SK-MEL-5 (cell line): ENCODE measurements around the gene DYRK1B. TPM values are rescaled to one million over a fixed set of nuclear protein-coding genes. Genes with fewer than 3 reads are reported as not detected.
"Not testable (repeated sequence)": the region's sequence is repeated elsewhere in the genome, so short reads cannot be mapped to it uniquely, and the experiment has no call there.

ENCODE experiments used
- DNase-seq: peaks from one replicate; pipeline ENCODE4 v3.0.0-alpha.2; 2016; ENCODE audit warnings: low read depth, low spot score
- in situ Hi-C: cut with HindIII; loops from 2 replicates; pipeline ENCODE4 v1.10.0; 2016; ENCODE audit warnings: low sequenced_read_pairs, high pct_unique_total_duplicates, low pct_unique_long_range_greater_than_20kb
- total RNA-seq: library from RNA; depleted of rRNA; stranded (reverse); fragments of >200 nt; shearing (Covaris generic); gene quantifications from 2 replicates; pipeline ENCODE4 v1.2.3, GENCODE V29; 2014

DYRK1B gene
- total RNA-seq, 1 experiment from 2014 or later: 7.6 TPM

DNA sequence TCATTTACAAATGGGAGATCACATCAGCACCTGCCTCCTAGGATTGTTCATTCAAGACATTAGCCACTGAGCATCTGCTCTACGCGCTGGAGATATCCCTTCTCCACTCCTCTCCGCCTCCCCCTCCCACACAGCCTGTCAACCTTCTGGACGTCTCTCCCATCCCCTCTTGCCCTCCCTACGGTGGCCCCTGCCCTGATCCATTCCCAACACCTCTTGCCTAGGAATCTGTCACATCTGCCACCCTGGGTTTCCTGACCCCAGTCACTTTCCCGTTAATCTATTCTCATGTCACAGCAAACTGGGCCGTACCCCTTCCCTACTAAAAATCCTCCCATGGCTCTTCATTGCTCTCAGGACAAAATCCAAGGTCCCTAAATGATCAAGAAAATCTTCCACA lies 10.3 kb downstream of the DYRK1B start:
- no peak for DNase-seq

DNA sequence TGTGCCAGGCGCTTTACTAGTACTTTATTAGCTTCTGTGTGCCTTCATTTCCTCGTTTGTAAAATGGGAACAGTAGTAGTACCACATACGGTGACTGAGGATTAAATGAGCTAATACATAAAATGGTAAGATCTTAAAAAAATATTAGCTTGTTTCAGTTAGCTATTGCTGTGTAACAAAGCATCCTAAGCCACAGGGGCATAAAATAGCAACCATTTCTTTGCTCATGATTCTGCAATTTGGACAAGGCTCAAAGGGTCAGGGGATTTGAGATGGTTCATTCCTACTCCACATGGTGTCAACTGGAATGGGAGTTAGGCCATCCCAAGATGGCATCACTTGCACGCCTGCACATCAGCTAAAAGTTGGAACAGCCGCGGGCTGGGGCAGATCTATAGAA lies 13.3 kb downstream of the DYRK1B start:
- in situ Hi-C loops: no loop called here
- no peak for DNase-seq

More for the DNA sequence above, 10.3 kb downstream of the DYRK1B start:
- in situ Hi-C loops: no loop called here

DNA sequence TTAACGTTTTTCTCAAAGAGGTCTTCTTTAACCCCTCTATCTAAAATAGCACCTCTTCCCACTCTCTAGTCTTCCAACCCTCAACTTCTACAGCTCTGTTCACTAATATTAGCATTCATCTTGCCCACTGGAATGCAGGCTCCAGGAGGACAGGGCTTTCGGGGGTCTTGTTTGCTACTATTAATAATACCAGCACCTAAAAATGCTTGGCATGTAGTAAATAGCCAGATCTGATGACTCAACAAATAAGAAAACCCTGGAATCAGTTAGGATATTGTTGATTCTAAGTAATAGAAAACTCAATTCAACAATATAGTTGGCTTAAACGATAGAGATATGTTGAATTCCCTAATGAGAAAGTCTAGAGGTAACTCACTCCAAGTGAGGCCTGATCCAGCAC lies 14.2 kb downstream of the DYRK1B start:
- in situ Hi-C loops: no loop called here
- DNase-seq: no peak

DNA sequence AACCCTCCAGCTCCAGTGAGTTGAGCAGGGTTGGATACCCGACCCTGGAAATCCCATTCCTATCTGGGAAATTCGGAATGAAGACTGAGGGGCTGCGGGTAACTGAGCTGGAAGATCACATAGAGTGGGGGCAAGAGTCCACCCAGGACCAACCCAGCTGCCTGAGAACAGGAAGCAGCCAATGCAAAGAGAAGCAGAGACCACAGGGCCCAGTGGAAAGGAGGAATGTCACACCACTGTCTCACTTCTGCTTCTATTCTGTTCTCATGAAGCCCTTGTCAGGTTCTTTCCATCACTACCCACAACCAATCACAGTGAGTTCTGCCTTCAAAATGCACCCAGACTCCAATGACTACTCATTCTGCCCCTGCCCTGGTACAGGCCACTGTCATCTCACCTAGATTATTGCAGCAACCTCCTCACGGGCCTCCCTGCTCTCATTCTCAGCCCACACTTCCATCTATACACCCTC lies 15.3 kb downstream of the DYRK1B start:
- no peak for DNase-seq
- in situ Hi-C loops: no loop called here

DNA sequence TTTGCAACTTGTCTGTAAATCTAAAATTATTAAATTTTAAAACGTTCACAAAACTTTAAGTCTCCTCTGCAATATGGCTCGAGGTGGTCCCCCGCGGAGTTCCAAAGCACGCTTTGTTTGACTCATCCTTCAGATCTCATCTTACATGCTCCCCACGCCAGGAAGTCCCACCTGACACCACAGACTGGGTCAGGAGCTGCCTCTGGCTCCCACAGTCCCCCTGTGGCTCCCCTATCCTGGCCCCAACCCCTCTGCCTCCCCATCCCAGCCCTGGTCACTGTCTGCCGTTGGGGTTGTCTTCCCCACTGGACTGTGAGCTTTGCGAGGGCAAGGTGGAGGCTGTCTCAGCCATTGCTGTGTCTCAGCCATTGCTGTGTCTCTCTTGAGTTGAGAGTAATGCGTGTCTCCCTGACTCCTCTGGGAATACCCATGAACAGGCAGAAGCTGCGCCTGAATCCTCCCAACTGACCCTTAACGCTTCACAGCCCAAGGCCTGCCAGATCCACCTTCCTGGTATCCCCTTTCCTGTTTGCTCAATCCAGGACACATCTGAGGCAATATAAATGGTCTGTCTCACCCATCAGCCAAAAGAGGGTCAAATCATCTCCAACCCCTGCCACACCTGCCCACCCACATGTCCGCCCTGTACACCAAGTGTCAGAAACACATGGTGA lies 15.9 kb downstream of the DYRK1B start:
- no peak for DNase-seq
- in situ Hi-C loops: no loop called here

DNA sequence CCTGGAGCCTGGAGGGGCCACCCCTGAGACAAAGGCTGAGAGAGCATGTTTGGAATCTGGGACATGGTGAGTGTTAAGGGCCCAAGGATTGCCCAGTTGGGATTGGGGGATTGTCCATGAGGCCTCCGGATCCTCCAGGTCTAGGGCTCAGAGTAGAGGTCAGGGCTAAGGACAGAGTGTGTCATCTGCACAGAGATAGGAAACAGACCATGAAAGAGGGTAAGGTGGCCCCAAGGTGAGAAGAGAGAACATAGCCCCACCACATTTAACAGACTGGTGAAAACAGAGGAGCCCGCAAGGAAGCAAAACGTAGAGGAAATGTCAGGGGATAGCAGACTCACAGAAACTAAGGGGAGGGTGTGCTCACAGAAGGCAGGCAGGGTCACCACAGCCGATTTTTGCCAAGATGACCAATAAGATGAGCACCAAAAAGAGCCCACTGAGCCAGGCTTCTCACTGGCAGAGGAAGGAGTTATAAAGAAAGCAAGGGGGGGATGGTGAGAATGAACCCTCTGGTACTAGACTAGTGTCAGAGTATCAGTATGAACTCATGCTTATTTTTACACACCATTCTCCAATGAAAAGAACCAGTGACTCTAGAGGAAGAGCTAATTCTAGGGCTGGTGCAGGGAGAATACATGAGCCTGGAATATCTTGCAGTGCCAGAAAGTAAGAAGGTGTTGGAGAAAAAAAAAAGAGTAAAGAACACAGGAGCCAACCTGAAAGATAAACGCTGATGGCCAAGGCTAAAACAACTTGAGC lies 17.5 kb downstream of the DYRK1B start:
- in situ Hi-C loops: no loop called here
- no peak for DNase-seq

DNA sequence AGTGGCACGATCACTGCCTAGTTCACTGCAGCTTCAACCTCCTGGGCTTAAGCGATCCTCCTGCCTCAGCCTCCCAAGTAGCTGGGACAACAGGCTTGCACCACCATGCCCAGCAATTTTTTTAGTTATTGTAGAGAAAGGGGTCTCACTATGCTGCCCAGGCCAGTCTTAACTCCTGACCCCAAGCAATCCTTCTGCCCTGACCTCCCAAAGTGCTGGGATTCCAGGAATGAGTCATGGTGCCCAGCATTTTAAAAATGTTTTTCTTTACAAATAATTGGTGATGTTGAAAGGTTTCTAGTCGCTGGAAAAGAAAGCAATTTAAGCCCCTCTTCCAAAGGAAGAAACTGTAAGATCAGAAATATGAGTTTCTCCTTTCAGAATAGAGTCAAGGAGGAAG lies 19.4 kb downstream of the DYRK1B start:
- in situ Hi-C loops: no loop called here
- DNase-seq: no peak

DNA sequence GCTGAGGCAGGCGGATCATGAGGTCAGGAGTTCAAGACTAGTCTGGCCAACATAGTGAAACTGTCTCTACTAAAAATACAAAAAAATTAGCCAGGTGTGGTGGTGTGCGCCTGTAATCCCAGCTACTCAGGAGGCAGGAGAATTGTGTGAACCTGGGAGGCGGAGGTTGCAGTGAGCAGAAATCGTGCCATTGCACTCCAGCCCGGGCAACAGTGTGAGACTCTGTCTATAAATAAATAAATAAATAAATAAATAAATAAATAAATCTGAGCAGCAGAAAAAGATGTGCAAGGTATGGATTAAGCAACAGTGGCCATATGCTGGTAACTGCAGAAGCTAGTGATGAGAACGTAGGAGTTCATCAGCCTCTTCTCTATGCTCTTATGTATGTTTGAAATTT lies 19.9 kb downstream of the DYRK1B start:
- in situ Hi-C loops: not testable (repeated sequence)

DNA sequence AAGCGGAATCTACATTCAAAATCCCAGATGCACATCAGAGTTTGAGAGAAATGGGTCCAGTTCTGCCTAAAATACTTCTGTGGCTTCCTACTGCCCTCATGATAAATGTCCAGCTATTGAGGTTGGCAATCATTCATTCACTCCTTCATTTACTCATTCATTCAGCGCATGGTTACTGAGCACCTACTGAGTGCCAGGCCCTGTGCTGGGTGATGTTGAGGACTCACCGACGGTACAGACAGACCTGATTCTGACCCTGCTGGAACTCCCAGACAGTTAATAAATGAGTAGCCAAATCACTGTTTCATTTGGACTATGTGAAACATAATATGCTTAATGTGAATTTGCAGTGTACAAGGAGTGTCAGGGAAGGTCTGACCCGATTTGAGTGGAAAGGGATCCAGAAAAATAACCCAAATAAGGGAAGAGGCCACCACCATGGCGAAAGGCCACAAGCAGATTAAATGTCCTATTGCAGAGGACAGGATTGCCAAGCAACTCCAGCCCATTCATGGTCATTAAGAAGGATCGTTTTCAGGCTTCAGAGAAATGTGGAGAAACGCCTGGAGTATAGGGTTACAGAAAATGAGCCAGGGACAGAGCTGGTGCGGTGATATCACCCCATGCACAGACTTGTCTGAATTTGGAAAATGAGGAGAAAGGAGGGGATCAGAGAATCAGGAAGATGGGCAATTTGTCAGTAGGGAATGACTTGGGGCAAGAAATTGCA lies 20.5 kb downstream of the DYRK1B start:
- in situ Hi-C loops: no loop called here
- no peak for DNase-seq

More for the DNA sequence above, 19.9 kb downstream of the DYRK1B start:
- not testable (repeated sequence) for DNase-seq

DNA sequence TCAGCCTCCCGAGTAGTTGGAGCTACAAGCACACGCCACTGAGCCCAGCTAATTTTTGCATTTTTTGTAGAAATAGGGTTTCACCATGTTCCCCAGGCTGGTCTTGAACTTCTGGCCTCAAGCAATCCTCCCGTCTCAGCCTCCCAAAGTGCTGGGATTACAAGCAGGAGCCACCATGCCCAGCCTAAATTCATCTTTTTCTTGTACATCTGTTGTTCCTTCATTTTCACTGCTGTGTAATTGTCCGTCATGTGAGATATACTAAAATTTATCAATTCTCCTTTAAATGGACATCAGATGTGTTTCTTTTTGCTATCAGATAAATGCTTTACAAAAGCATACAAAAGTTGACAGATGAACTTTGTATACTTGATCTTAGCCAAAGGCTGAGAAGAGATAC lies 22.9 kb downstream of the DYRK1B start:
- in situ Hi-C loops: no loop called here
- no peak for DNase-seq

DNA sequence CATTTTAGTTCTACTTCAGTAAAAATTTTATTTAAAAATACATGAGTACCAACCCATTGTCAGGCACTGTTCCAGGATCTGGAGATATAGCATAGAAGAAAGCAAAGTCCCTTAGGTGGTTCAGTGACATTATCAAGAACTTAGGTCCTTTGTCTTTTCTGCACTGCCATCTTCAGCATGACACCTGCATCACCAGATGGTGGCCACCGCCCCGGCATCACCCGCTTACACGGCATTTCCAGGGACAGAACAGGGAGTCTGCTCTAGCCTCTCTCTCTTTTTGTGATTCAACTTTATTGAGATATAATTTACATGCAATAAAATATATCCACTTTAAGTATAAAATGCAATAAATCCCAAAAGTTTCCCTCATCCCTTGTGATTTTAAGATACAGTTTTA lies 23.5 kb downstream of the DYRK1B start:
- in situ Hi-C loops: no loop called here

DNA sequence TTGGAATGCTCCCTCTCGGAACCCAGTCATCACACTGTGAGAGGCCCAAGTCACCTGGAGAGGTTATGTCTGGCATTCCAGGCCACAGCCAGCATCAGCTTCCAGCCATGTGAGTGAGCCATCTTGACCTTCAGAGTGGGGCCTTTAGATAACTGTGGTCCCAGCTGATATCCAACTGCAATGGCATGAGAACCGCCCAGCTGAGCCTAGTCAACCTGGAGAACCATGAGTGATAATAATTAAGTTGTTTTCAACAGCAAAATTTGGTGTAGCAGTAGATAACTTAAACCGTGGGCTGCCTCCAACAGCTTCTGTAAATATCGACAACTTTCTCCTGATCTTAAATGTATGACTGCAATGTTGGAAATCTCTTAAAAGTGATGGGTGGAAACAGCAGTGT lies 24.6 kb downstream of the DYRK1B start:
- no peak for DNase-seq

More for the DNA sequence above, 23.5 kb downstream of the DYRK1B start:
- DNase-seq: no peak

DNA sequence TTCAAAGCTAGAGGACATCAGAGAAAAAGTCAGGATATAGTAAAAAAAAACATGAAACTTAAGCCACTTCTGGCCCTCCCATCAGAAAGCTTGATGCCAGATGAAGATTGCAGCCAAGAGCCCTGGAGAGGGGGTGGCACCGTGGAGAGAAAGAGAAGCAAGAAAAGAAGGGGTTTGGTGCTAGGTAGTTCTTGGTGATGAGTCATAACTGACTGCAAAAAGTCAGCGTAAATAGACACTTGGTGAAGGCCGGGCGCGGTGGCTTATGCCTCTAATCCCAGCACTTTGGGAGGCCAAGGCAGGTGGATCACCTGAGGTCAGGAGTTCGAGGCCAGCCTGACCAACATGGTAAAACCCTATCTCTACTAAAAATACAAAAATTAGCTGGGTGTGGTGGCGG lies 25.3 kb downstream of the DYRK1B start:
- in situ Hi-C loops, DNase-seq: not testable (repeated sequence)

More for the DNA sequence above, 24.6 kb downstream of the DYRK1B start:
- in situ Hi-C loops: no loop called here

DNA sequence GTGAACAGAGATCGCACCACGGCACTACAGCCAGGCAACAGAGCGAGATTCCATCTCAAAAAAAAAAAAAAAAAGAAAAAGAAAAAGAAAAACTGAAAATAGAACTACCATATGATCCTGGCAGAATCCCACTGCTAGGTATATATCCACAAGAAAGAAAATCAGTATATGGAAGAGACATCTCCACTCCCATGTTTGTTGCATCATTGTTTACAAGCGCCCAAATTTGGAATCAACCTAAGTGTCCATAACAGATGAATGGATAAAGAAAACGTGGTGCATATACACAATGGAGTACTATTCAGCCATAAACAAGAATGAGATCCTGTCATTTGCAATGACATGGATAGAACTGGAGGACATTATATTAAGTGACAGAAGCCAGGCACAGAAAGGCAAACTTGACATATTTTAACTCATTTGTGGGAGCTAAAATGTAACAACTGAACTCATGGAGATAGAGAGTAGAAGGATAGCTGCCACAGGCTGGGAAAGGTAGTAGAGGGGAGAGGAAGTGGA lies 26.1 kb downstream of the DYRK1B start:
- no peak for DNase-seq
- in situ Hi-C loops: no loop called here

DNA sequence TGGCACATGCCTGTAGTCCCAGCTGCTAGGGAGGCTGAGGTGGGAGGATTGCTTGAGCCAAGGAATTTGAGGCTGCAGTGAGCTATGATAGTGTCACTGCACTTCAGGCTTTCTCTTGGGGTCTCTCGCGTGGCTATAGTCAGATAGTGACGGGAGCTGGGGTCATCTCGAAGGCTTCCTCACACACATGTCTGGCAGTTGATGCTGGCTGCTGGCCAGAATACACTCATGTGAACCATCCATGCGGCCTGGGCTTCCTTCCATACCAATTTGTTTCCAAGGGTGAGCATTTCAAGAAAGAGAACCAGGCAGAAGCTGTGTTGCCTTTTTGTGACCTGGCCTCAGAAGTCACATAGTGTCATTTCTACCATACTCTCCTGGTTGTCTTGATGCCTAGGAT lies 28.9 kb downstream of the DYRK1B start:
- no peak for DNase-seq
- in situ Hi-C loops: no loop called here

DNA sequence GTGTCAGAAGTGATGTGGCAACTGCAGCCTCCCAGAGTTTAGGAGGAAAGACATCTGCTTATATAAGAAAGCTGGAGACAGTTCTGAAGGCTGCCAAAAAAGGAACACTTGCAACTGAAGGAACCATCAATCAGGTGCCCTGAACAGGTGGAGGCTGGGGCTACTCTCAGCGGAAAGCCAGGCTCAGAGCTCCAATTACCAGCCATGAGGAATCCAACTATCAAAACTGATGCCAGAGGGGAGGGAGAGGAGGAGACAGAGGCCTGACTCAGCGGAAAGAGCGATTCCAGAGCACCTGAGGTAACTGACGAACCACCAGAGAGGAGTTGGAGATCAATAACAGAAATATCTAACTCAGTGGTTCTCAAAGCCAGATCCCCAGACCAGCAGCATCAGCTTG lies 31.0 kb downstream of the DYRK1B start:
- DNase-seq: no peak
- in situ Hi-C loops: no loop called here

DNA sequence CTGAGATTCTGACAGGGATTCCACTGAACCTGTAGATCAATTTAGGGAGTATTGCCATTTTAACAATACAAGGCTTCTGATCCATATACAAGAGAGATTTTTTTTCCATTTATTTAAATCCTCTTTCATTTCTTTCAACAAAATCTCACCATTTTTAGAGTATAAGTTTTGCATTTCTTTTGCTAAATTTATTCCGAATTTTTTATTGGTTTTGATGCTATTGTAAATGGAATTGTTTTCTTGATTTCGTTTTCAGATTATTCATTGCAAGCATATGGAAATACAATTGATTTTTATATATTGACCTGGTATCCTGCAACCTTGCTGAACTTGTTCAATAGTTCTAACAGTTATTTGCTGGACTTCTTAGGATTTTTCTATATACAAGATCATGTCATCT lies 36.9 kb downstream of the DYRK1B start:
- in situ Hi-C loops: no loop called here
- no peak for DNase-seq

DNA sequence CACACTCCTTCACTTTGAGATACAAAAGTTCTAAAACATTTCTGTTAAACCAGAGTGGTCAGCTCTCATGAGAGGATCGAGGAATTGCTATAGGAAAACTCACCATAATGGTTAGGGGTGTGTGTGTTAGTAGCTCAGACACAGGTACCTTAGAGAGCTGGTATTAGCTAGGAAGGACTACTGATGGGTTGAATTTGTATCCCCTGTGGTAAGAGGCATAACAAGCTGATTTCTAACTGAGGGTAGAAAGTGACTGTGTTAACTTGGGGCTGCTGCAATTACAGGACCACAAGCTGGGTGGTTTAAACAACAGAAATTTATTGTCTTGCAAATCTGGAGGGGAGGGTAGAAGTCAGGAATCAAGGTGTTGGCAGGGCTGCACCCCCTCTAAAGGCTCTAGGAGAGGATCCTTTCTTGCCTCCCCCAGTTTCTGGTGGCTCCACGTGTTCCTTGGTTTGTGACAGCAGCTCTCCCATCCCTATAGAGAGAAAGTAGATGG lies 37.9 kb downstream of the DYRK1B start:
- DNase-seq: no peak
- in situ Hi-C loops: no loop called here
